Pancreas (tissue), 10 donors: Measurements from ENCODE around the gene ATP9B. TPM values are rescaled to one million over a fixed set of nuclear protein-coding genes. Genes with fewer than 3 reads are reported as not detected.

Source experiments
- ATAC-seq, 4 donors: fragments of 200-7000 bp; cut with Tn5 transposase; one replicate each; pipeline versions ENCODE4 v1.8.0 to v1.9.1; 2020; ENCODE audit warnings: mild to moderate bottlenecking in 4 of 4, moderate library complexity in 4 of 4
- DNase-seq, 6 donors: peaks; one replicate each; pipeline ENCODE4 v3.0.0-alpha.2; 2020
- FAIRE-seq: peaks from 2 replicates; lab custom pipeline; 2012; peaks lifted over from hg19 to GRCh38; lab: Jason Lieb, UNC
- H3K27ac ChIP-seq, 4 donors: fragments of 200-600 bp; sonication (generic); 1 replicate in 3 of 4; 2 replicates in 1 of 4; pipeline versions ENCODE4 v1.5.0 to v1.8.0; 2020
- H3K27me3 ChIP-seq, 4 donors: fragments of 200-600 bp; one replicate each; pipeline ENCODE4 v1.8.0; 2021
- H3K36me3 ChIP-seq, 3 donors: fragments of 200-600 bp; sonication (generic) in 1 of 3; one replicate each; pipeline versions ENCODE4 v1.5.0 to v1.8.0; 2020 to 2021
- H3K4me1 ChIP-seq, 3 donors: fragments of 200-600 bp; one replicate each; pipeline ENCODE4 v1.8.0; 2021
- H3K4me3 ChIP-seq, 4 donors: fragments of 200-600 bp; sonication (generic) in 2 of 4; one replicate each; pipeline versions ENCODE4 v1.5.0 to v1.8.0; 2020 to 2021
- H3K9me3 ChIP-seq, 4 donors: fragments of 200-600 bp; one replicate each; pipeline ENCODE4 v1.8.0; 2021
- CTCF ChIP-seq, 4 donors: fragments of 200-600 bp; sonication (generic) in 3 of 4; IDR thresholded peaks; one replicate each; pipeline versions ENCODE4 v1.5.0 to v1.8.0; 2021; ENCODE audit warnings: antibody characterized with exemption in 4 of 4
- WGBS, 2 donors: extraction: QIAGEN DNeasy Blood & Tissue Kit; methylation state at CpG; one replicate each; pipeline ENCODE4 v1.1.7; 2013; 5-methylcytosine and 5-hydroxymethylcytosine counted together
- intact Hi-C, 3 donors: fragments of 100-400 bp; cut with DNase I; formaldehyde crosslinking; loops; one replicate each; pipeline versions ENCODE4 v1.11.1 to v1.14.2; 2022
- polyA plus RNA-seq, 2 donors: library from polyadenylated mRNA; stranded (reverse); fragments of 200-250 nt; gene quantifications; one replicate each; pipeline ENCODE4 v1.2.3, GENCODE V29; 2013
- total RNA-seq, 6 donors: library from RNA; stranded (reverse); fragmentation: NEBNext Ultra II Directional in 4 of 6; extraction: Animal tissue kit (Norgen Biotek cat#: 25700) in 4 of 6; gene quantifications; one replicate each; pipeline versions ENCODE4 v1.2.1 to v1.2.4, GENCODE V29; 2021 to 2023
- donor health status: healthy with polysubstance abuse.
- donor health status: DM: no; HTN: no; CAD: no; lungs with moderate emphysema.
- donor health status: DM: no; HTN: no; CAD: no.
- donor health status: control.
- donor health status: control.
- donor health status: Bipolar disorder and iron deficiency.
- donor health status: DM: yes; HTN: yes; CAD: no.
- donor health status: DM: no; HTN: no; CAD: no.
- donor health status: DM: no; HTN: no; CAD: no.
- donor health status: DM: yes; HTN: yes; CAD: no.

The ATP9B gene
- total and polyA plus RNA-seq, 8 donors: 10.2 to 19.0 (median 15.5) TPM

GRCh38 chr18:79199691-79200374 is 130.6 kb downstream of the ATP9B start:
- DNase-seq: no peak
- H3K27ac ChIP-seq: no peak overlapping the region
- 81 to 86% methylated on average over 7 of the region's 7 CpGs for WGBS, 2 donors
- H3K4me1 ChIP-seq: no peaks in the 10 kb centered on the region
- no peaks in the 10 kb centered on the region for H3K27me3 ChIP-seq
- TF ChIP-seq CTCF (IDR thresholded peaks at IDR 0.05): no peak
- H3K4me3 ChIP-seq: no peak overlapping the region
- no peaks in the 10 kb centered on the region for H3K9me3 ChIP-seq
- H3K36me3 ChIP-seq: no peaks in the 10 kb centered on the region
- intact Hi-C loops: no loop called here
- no peak for FAIRE-seq
- no peak for ATAC-seq

- ATAC-seq: peak in 3 of 4 donors; percentile 53 to 62 (median 57)
- no peak overlapping the region for H3K4me3 ChIP-seq
- H3K9me3 ChIP-seq: no peaks in the 10 kb centered on the region
- 83 to 87% methylated on average over 7 of the region's 7 CpGs for WGBS, 2 donors
- peak in 5 of 6 donors; percentile 19 to 79 (median 51) for DNase-seq
- intact Hi-C loops: no loop called here
- FAIRE-seq: no peak
- H3K27me3 ChIP-seq: no peaks in the 10 kb centered on the region
- TF ChIP-seq CTCF (IDR thresholded peaks at IDR 0.05): no peak
- H3K27ac ChIP-seq: no peak overlapping the region
- H3K4me1 ChIP-seq: no peaks in the 10 kb centered on the region
- no peaks in the 10 kb centered on the region for H3K36me3 ChIP-seq
These were observed 131.5 kb downstream of the ATP9B start for GRCh38 chr18:79200546-79201268.

GRCh38 chr18:79203017-79203605 is 133.9 kb downstream of the ATP9B start:
- FAIRE-seq: no peak
- H3K27ac ChIP-seq: no peak overlapping the region

GRCh38 chr18:79204889-79205807 is 136.0 kb downstream of the ATP9B start:
- Histone ChIP-seq H3K36me3 (no peaks in the 10 kb centered on the region), H3K4me1 (no peaks in the 10 kb centered on the region), H3K4me3 (no peak overlapping the region), H3K27me3 (no peaks in the 10 kb centered on the region), H3K9me3 (no peaks in the 10 kb centered on the region), H3K27ac (no peak overlapping the region)
- DNase-seq: no peak
- no peak for FAIRE-seq
- TF ChIP-seq CTCF (IDR thresholded peaks at IDR 0.05): no peak
- no peak for ATAC-seq
- 85% methylated on average over 13 of the region's 13 CpGs for WGBS, 2 donors
- intact Hi-C loops: no loop called here

More at GRCh38 chr18:79203017-79203605, 133.9 kb downstream of the ATP9B start:
- intact Hi-C loops: no loop called here
- Histone ChIP-seq H3K36me3 (no peaks in the 10 kb centered on the region), H3K9me3 (no peaks in the 10 kb centered on the region), H3K4me3 (no peak overlapping the region), H3K4me1 (no peaks in the 10 kb centered on the region), H3K27me3 (no peaks in the 10 kb centered on the region)
- DNase-seq (no peak), ATAC-seq (no peak)
- no peak for TF ChIP-seq CTCF (IDR thresholded peaks at IDR 0.05)
- WGBS, 2 donors: 93% methylated on average over 8 of the region's 8 CpGs
